HG03064 (cell line): ENCODE measurements around the gene HTR1D.
"Not testable (repeated sequence)": the region's sequence is repeated elsewhere in the genome, so short reads cannot be mapped to it uniquely, and the experiment has no call there.

Experiments
- ATAC-seq: cut with Tn5 transposase; IDR thresholded peaks from one replicate; pipeline ENCODE4 v1.9.1; 2021; ENCODE audit warnings: low read depth; ENCODE audit not compliant: unreplicated experiment

The HTR1D gene, protein sequence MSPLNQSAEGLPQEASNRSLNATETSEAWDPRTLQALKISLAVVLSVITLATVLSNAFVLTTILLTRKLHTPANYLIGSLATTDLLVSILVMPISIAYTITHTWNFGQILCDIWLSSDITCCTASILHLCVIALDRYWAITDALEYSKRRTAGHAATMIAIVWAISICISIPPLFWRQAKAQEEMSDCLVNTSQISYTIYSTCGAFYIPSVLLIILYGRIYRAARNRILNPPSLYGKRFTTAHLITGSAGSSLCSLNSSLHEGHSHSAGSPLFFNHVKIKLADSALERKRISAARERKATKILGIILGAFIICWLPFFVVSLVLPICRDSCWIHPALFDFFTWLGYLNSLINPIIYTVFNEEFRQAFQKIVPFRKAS

GRCh38 chr1:23217421-23218115 is at the start of gene HTR1D:
TSS of gene HTR1D (minus strand) at chr1:23217502. CDS start at chr1:23194219, 23,283 bp downstream.
- no peak for ATAC-seq

GRCh38 chr1:23263380-23263887 is 46.1 kb upstream of the HTR1D start:
- ATAC-seq = no peak

DNA sequence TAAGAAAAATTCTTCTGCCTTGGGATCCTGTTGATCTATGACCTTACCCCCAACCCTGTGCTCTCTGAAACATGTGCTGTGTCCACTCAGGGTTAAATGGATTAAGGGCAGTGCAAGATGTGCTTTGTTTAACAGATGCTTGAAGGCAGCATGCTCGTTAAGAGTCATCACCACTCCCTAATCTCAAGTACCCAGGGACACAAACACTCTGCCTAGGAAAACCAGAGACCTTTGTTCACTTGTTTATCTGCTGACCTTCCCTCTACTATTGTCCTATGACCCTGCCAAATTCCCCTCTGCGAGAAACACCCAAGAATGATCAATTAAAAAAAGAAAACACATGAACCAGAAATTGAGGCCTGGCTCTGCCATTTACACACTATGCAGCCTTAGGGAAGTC is 40.8 kb upstream of the HTR1D start:
- ATAC-seq = not testable (repeated sequence)

DNA sequence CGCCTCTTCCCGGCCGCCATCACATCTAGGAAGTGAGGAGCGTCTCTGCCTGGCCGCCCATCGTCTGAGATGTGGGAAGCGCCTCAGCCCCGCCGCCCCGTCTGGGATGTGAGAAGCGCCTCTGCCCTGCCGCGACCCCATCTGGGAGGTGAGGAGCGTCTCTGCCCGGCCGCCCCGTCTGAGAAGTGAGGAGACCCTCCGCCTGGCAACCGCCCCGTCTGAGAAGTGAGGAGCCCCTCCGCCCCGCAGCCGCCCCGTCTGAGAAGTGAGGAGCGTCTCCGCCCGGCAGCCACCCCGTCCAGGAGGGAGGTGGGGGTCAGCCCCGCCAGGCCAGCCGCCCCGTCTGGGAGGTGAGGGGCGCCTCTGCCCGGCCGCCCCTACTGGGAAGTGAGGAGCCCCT is 40.1 kb upstream of the HTR1D start:
- not testable (repeated sequence) for ATAC-seq

- ATAC-seq = no peak
Observed at GRCh38 chr1:23254584-23254983, 37.3 kb upstream of the HTR1D start.

GRCh38 chr1:23251812-23252211 is 34.5 kb upstream of the HTR1D start:
- no peak for ATAC-seq

DNA sequence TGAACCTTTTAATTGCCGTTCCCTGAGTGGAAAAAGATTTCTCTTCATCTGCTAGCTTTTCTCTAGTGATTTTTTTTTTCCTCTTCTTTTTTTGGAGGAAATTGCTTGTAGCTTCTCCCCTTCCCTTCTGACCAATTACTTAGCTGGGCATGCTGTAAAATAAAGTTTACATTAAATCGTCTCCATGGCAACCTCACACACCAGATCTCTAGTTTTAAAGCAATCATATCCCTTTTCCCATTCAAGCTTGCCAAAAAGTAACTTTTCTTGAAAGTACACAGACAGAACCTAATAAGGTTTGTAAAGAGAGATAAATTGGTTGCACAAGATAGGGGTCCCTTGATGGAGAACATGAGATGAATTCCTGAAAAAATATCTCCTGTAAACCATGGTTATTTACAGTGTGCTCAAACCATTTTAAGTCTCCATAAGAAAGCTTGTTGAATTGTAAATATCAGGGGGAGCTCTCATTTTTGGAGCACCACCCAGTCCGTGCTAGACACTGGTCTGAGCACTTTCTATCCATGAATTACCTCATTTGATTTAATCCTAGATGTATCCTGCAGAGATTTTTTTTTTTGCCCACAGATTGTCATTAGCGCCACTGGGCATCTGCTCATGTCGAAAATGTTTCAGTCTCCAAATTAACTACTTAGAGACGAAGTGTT is 32.6 kb upstream of the HTR1D start:
- ATAC-seq = no peak

DNA sequence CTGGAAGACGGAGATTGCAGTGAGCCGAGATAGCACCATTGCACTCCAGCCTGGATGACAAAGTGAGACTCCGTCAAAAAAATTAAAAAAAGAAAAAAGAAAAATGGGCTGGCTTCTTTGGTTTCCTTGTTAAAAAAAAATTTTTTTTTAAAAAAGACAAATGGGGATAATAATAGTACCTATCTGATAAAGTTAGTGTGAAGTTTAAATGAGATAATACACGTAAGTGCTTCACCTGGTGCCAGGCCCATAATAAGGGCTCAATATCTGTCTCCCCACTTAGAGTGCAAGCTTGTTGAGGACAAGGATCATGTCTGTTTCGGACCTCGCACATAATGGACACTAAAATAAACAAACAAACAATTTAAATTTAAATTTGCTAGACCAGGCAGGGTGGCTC is 30.0 kb upstream of the HTR1D start:
- no peak for ATAC-seq

- no peak for ATAC-seq
Observed at GRCh38 chr1:23246274-23246673, 29.0 kb upstream of the HTR1D start.

DNA sequence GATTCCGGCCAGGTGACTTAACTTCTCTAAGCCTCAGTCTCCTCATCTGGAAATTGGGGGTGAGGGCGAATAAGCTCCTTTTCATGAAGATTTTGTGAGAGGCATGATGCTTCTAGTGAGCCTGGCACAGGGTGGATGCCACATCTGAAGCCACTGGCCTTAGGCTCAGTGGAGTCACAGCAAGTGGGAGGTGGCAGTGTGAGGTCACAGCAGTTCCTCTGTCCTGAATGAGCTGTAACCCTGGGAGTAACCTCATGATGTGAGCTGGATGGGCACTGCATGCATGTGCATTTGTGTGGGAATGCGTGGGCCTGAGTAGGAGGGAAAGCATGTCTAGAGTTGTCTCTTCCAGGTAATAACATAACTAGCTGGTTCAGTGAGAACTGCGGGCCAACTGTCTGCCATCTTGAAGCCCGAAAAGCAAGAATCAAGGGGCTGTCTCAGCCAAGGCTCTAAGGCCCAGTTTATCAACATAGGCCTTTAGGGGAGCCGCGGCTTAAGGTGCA is 27.0 kb upstream of the HTR1D start:
- no peak for ATAC-seq

DNA sequence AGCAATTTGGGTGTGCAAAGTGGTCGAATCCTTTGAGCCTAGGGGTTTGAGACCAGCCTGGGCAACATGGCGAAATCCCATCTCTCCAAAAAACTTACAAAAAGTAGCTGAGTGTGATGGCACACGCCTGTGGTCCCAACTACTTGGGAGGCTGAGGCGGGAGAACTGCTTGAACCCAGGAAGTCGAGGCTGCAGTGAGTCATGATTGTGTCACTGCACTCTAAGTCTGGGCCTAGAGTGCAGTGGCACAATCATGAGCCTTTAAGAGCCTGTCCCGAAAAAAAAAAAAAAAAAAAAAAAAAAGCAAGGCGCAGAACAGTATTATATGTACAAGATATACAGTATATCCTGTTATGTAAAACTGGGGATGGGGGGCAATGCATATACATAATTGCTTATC is 25.1 kb upstream of the HTR1D start:
- ATAC-seq = no peak

DNA sequence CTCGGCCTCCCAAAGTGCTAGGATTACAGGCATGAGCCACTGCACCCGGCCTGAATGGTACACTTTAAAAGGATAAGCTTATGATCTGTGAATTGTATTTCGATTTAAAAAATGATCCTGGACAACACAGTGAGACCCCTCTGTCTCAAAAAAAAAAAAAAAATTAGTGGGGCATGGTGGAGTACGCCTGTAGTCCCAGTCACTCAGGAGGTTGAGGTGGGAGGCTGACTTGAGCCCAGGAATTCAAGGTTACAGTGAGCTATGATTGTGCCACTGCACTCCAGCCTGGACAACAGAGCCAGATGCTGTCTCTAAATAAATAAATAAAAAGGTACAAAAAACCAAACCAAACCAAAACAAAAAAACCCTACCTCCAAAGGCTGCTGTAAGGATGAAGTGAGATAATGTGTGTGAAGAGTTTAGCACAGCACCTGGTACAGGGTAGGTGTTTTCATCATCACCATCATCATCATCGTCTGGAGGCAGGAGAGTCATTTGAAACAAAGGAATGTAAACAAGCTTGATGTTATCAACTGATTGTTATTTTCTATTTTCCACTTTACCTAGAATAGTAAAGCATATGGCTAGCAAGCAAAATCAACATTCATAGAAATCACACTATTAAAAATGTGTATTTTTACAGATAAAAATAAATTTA is 22.5 kb upstream of the HTR1D start:
- ATAC-seq = no peak

DNA sequence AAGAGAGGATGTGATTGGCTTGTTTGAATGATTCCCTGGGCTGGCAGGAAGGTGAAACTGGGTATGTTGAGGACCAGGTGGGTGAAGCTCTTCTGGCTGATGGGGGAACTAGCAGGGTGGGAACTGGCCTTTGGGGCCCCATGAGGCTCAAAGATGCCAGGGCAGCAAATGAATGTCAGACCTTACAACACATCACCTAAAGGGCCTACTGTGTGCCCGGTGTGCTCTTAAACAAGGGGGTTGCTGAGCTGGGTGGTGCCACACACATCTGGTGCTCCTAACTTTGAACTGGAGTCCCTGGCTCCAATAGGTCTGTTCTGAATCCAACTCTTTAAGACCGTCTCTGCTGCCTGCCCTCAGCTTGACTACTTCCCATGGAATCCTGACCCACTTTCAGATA is 21.3 kb upstream of the HTR1D start:
- ATAC-seq = no peak

- ATAC-seq = no peak
Observed at GRCh38 chr1:23237508-23237907, 20.2 kb upstream of the HTR1D start.

GRCh38 chr1:23227806-23228205 is 10.5 kb upstream of the HTR1D start:
- ATAC-seq = no peak

GRCh38 chr1:23224739-23225648 is 7.7 kb upstream of the HTR1D start:
- ATAC-seq = no peak

DNA sequence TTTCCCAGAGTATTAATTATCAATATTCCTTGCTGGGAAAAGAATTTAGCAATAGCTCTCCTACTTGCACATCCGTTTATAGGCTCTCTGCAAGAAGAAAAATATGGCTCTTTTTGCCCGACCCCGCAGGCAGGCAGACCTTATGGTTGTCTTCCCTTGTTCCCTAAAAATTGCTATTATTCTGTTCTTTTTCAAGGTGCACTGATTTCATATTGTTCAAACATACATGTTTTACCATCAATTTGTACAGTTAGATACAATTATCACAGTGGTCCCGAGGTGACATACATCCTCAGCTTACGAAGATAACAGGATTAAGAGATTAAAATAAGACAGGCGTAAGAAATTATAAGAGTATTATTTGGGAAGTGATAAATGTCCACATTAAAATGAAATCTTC is 6.7 kb upstream of the HTR1D start:
- ATAC-seq = not testable (repeated sequence)

- not testable (repeated sequence) for ATAC-seq
Observed at GRCh38 chr1:23223490-23223951, 6.2 kb upstream of the HTR1D start.

- no peak for ATAC-seq
Observed at GRCh38 chr1:23222742-23223141, 5.4 kb upstream of the HTR1D start.
